GM19240 (cell line): ENCODE data around the gene IL10RA.
"Not testable (repeated sequence)": the region's sequence is repeated elsewhere in the genome, so short reads cannot be mapped to it uniquely, and the experiment has no call there.

Experiments
- DNase-seq: peaks from one replicate; pipeline ENCODE4 v3.0.0; 2011; ENCODE audit warnings: low spot score; ENCODE audit not compliant: insufficient read length

The IL10RA gene

GRCh38 chr11:117961896-117962295 is 24.3 kb upstream of the IL10RA start:
- no peak for DNase-seq

GRCh38 chr11:117962826-117963225 is 23.4 kb upstream of the IL10RA start:
- DNase-seq: no peak

GRCh38 chr11:117966908-117967307 is 19.3 kb upstream of the IL10RA start:
- no peak for DNase-seq

GRCh38 chr11:117969160-117969991 is 16.8 kb upstream of the IL10RA start:
- DNase-seq: no peak

- DNase-seq: no peak
Observed at GRCh38 chr11:117970400-117971024, 15.7 kb upstream of the IL10RA start.

- no peak for DNase-seq
Observed at GRCh38 chr11:117972044-117972443, 14.2 kb upstream of the IL10RA start.

- no peak for DNase-seq
Observed at GRCh38 chr11:117972629-117973502, 13.3 kb upstream of the IL10RA start.

GRCh38 chr11:117973503-117973860 is 12.7 kb upstream of the IL10RA start:
- no peak for DNase-seq

GRCh38 chr11:117976445-117976844 is 9.7 kb upstream of the IL10RA start:
- no peak for DNase-seq

GRCh38 chr11:117977029-117977428 is 9.2 kb upstream of the IL10RA start:
- DNase-seq: no peak

- not testable (repeated sequence) for DNase-seq
Observed at GRCh38 chr11:117977612-117978264, 8.5 kb upstream of the IL10RA start.

- DNase-seq: not testable (repeated sequence)
Observed at GRCh38 chr11:117978291-117978910, 7.8 kb upstream of the IL10RA start.

GRCh38 chr11:117978991-117979390 is 7.2 kb upstream of the IL10RA start:
- DNase-seq: no peak

- no peak for DNase-seq
Observed at GRCh38 chr11:117979481-117980211, 6.5 kb upstream of the IL10RA start.

- no peak for DNase-seq
Observed at GRCh38 chr11:117980280-117980679, 5.9 kb upstream of the IL10RA start.

GRCh38 chr11:117980720-117981119 is 5.5 kb upstream of the IL10RA start:
- no peak for DNase-seq

- DNase-seq: no peak
Observed at GRCh38 chr11:117983163-117983475, 3.1 kb upstream of the IL10RA start.

GRCh38 chr11:117984476-117984875 is 1.7 kb upstream of the IL10RA start:
- DNase-seq: no peak

- no peak for DNase-seq
Observed at GRCh38 chr11:117986981-117987574, 884 bp downstream of the IL10RA start.
